ENCODE data around the gene MAGEA11.

Gene MAGEA11

GRCh38 chrX:149687991-149688390 lies 23.9 kb upstream of the MAGEA11 start:
- H3K27ac ChIP-seq (ENCODE audit: extremely low read depth, low read depth, low read length), result no peak overlapping the region
- H3K4me3 ChIP-seq (ENCODE audit: low read depth, low read length), result no peak overlapping the region
- TF ChIP-seq ZNF133 (tag by site-specific recombination; IDR thresholded peaks at IDR 0.05) (no peak), KLF16 (tag by site-specific recombination; IDR thresholded peaks at IDR 0.05) (no peak), WT1 (tag by site-specific recombination; IDR thresholded peaks at IDR 0.05) (no peak), ZNF423 (tag by site-specific recombination; IDR thresholded peaks at IDR 0.05) (no peak), ZNF600 (tag by site-specific recombination; IDR thresholded peaks at IDR 0.05) (no peak), MZF1 (tag by site-specific recombination; IDR thresholded peaks at IDR 0.05; ENCODE audit: borderline replicate concordance) (no peak), ZNF530 (tag by site-specific recombination; IDR thresholded peaks at IDR 0.05; ENCODE audit: low read depth) (no peak)
- H3K4me1 ChIP-seq (ENCODE audit: control insufficient read depth, insufficient read depth, low read length), result no peaks in the 10 kb centered on the region
- H3K9me3 ChIP-seq (ENCODE audit: control insufficient read depth, insufficient read depth, low read depth, low read length), result no peaks in the 10 kb centered on the region; the same call in 1 of the 2 replicates
- H3K36me3 ChIP-seq (ENCODE audit: control insufficient read depth in 2 of 2, insufficient read depth in 1 of 2, low read length in 2 of 2), result no peaks in the 10 kb centered on the region
- CTCF ChIA-PET, result no interaction called here
- POLR2A ChIA-PET, result no interaction called here

GRCh38 chrX:149688552-149688951 lies 23.3 kb upstream of the MAGEA11 start:
- Histone ChIP-seq H3K9me3 (ENCODE audit: control insufficient read depth, insufficient read depth, low read depth, low read length) (no peaks in the 10 kb centered on the region; the same call in 1 of the 2 replicates), H3K4me1 (ENCODE audit: control insufficient read depth, insufficient read depth, low read length) (no peaks in the 10 kb centered on the region), H3K36me3 (ENCODE audit: control insufficient read depth in 2 of 2, insufficient read depth in 1 of 2, low read length in 2 of 2) (no peaks in the 10 kb centered on the region), H3K27ac (ENCODE audit: extremely low read depth, low read depth, low read length) (no peak overlapping the region), H3K4me3 (ENCODE audit: low read depth, low read length) (no peak overlapping the region)
- no peak for TF ChIP-seq ZNF223 (tag by site-specific recombination; IDR thresholded peaks at IDR 0.05)
- no peak for TF ChIP-seq KLF1 (tag by site-specific recombination; IDR thresholded peaks at IDR 0.05)
- no peak for TF ChIP-seq SP3 (tag by site-specific recombination; IDR thresholded peaks at IDR 0.05)
- TF ChIP-seq ZNF280C (tag by site-specific recombination; IDR thresholded peaks at IDR 0.05), result no peak
- no peak for TF ChIP-seq ZNF10 (tag by site-specific recombination; IDR thresholded peaks at IDR 0.05)
- no peak for TF ChIP-seq ZNF76 (tag by site-specific recombination; IDR thresholded peaks at IDR 0.05; ENCODE audit: borderline replicate concordance, low read depth)
- TF ChIP-seq ZNF433 (tag by site-specific recombination; IDR thresholded peaks at IDR 0.05; ENCODE audit: low read depth), result no peak
- TF ChIP-seq ZNF133 (tag by site-specific recombination; IDR thresholded peaks at IDR 0.05), result no peak
- no peak for TF ChIP-seq ZNF560 (tag by site-specific recombination; IDR thresholded peaks at IDR 0.05; ENCODE audit: borderline replicate concordance)
- TF ChIP-seq ATF2 (tag by site-specific recombination; IDR thresholded peaks at IDR 0.05; ENCODE audit: low read depth), result no peak
- no peak for TF ChIP-seq HOXC10 (CRISPR knock-in tag; IDR thresholded peaks at IDR 0.05)
- TF ChIP-seq PRDM6 (tag by site-specific recombination; IDR thresholded peaks at IDR 0.05), result no peak
- no peak for TF ChIP-seq ZNF174 (tag by site-specific recombination; IDR thresholded peaks at IDR 0.05)
- TF ChIP-seq ZNF16 (tag by site-specific recombination; IDR thresholded peaks at IDR 0.05; ENCODE audit: low read depth), result no peak
- TF ChIP-seq ZNF654 (tag by site-specific recombination; IDR thresholded peaks at IDR 0.05; ENCODE audit: low read depth), result no peak
- no peak for TF ChIP-seq ZSCAN23 (tag by site-specific recombination; IDR thresholded peaks at IDR 0.05)
- no peak for TF ChIP-seq PRDM2 (tag by site-specific recombination; IDR thresholded peaks at IDR 0.05; ENCODE audit: borderline replicate concordance)
- TF ChIP-seq KLF8 (tag by site-specific recombination; IDR thresholded peaks at IDR 0.05), result no peak
- no peak for TF ChIP-seq ZNF670 (tag by site-specific recombination; IDR thresholded peaks at IDR 0.05; ENCODE audit: low read depth)
- CTCF ChIA-PET, result no interaction called here
- POLR2A ChIA-PET, result no interaction called here
